Measurements from ENCODE around the gene KRTAP19-8.

Gene KRTAP19-8

GRCh38 chr21:31023680-31024079, 14.6 kb downstream of the KRTAP19-8 start:
- H3K9me3 Mint-ChIP-seq = no peaks in the 10 kb centered on the region
- H3K4me3 Mint-ChIP-seq = no peak overlapping the region
- DNase-seq = no peak
- no peak overlapping the region for H3K27ac Mint-ChIP-seq
- TF ChIP-seq CTCF (IDR thresholded peaks at IDR 0.05) = no peak
- no peaks in the 10 kb centered on the region for H3K36me3 Mint-ChIP-seq (ENCODE audit: low read depth)
- H3K27me3 Mint-ChIP-seq (ENCODE audit: low read depth, poor library complexity) = peaks cover 7% of the 10 kb centered on the region
- H3K4me1 Mint-ChIP-seq = peaks cover 26% of the 10 kb centered on the region

- Mint-ChIP-seq H3K27me3 (ENCODE audit: low read depth, poor library complexity) (peaks cover 7% of the 10 kb centered on the region), H3K27ac (no peak overlapping the region), H3K9me3 (no peaks in the 10 kb centered on the region), H3K4me1 (peaks cover 13% of the 10 kb centered on the region), H3K36me3 (ENCODE audit: low read depth) (no peaks in the 10 kb centered on the region), H3K4me3 (no peak overlapping the region)
- no peak for TF ChIP-seq CTCF (IDR thresholded peaks at IDR 0.05)
- DNase-seq = no peak
Measured at GRCh38 chr21:31022306-31022705, 16.0 kb downstream of the KRTAP19-8 start.

- H3K36me3 Mint-ChIP-seq (ENCODE audit: low read depth) = no peaks in the 10 kb centered on the region
- no peak for DNase-seq
- no peak for TF ChIP-seq CTCF (IDR thresholded peaks at IDR 0.05)
- no peak overlapping the region for H3K4me3 Mint-ChIP-seq
- no peak overlapping the region for H3K27ac Mint-ChIP-seq
- peaks cover 14% of the 10 kb centered on the region for H3K4me1 Mint-ChIP-seq
- peaks cover 7% of the 10 kb centered on the region for H3K27me3 Mint-ChIP-seq (ENCODE audit: low read depth, poor library complexity)
- peaks cover under 1% of the 10 kb centered on the region for H3K9me3 Mint-ChIP-seq
Measured at GRCh38 chr21:31018232-31018631, 20.0 kb downstream of the KRTAP19-8 start.

GRCh38 chr21:31014891-31015290, 23.4 kb downstream of the KRTAP19-8 start:
- no peak overlapping the region for H3K4me3 Mint-ChIP-seq
- peaks cover 11% of the 10 kb centered on the region for H3K4me1 Mint-ChIP-seq
- TF ChIP-seq CTCF (IDR thresholded peaks at IDR 0.05) = no peak
- no peak overlapping the region for H3K27ac Mint-ChIP-seq
- DNase-seq = no peak
- peaks cover 16% of the 10 kb centered on the region for H3K9me3 Mint-ChIP-seq
- no peaks in the 10 kb centered on the region for H3K27me3 Mint-ChIP-seq (ENCODE audit: low read depth, poor library complexity)
- H3K36me3 Mint-ChIP-seq (ENCODE audit: low read depth) = peaks cover 8% of the 10 kb centered on the region

GRCh38 chr21:31012133-31013089, 25.9 kb downstream of the KRTAP19-8 start:
- DNase-seq = no peak
- no peak for TF ChIP-seq CTCF (IDR thresholded peaks at IDR 0.05)
- peaks cover 1% of the 10 kb centered on the region for H3K27me3 Mint-ChIP-seq (ENCODE audit: low read depth, poor library complexity)
- peaks cover 30% of the 10 kb centered on the region for H3K9me3 Mint-ChIP-seq
- H3K36me3 Mint-ChIP-seq (ENCODE audit: low read depth) = peaks cover 17% of the 10 kb centered on the region
- H3K4me1 Mint-ChIP-seq = peaks cover 11% of the 10 kb centered on the region
- H3K4me3 Mint-ChIP-seq = no peak overlapping the region
- no peak overlapping the region for H3K27ac Mint-ChIP-seq

- no peak overlapping the region for H3K4me3 Mint-ChIP-seq
- H3K4me1 Mint-ChIP-seq = peaks cover 11% of the 10 kb centered on the region
- TF ChIP-seq CTCF (IDR thresholded peaks at IDR 0.05) = no peak
- H3K27me3 Mint-ChIP-seq (ENCODE audit: low read depth, poor library complexity) = peaks cover 4% of the 10 kb centered on the region
- H3K9me3 Mint-ChIP-seq = peaks cover 40% of the 10 kb centered on the region
- DNase-seq = no peak
- H3K36me3 Mint-ChIP-seq (ENCODE audit: low read depth) = peaks cover 25% of the 10 kb centered on the region
- no peak overlapping the region for H3K27ac Mint-ChIP-seq
Measured at GRCh38 chr21:31011412-31011811, 26.9 kb downstream of the KRTAP19-8 start.
